ENCODE measurements around the gene IPMK.
A peak's percentile ranks its signal among the peaks of the same experiment; 100 is the strongest.

Gene IPMK

DNA sequence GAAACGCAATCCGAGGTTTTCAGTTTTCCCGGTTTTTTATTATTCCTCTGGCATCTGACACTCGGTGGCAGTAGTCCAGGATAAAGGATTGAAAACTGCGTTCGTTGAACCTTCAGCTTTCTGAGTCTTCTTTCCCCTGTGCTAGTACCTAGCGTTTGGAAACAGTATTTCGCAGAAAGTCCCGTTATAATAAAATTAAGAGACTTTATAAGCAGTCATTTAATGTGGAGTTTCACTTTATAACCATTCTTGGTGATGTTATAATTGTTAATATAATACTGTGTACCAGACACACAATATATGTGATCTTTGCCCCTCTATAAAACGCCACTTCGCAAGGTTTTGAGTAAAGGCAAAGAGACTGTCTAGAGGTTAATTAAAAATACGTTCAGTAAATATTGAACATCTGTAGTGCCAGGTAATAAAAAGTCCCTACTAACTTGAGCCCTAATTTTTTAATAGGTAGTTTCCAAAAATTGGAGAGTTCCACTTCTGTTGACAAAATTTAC lies 2.1 kb upstream of the IPMK start:
- ChIA-PET POLR2A (no interaction called here), CTCF (interaction anchor here (1.1 to 2.5 kb wide), 6 partner anchors 7 to 116 kb away, joined by 3 to 8 read pairs (median 4); partner anchors contain the start of gene TFAM)
- TF ChIP-seq, protein P1, sequence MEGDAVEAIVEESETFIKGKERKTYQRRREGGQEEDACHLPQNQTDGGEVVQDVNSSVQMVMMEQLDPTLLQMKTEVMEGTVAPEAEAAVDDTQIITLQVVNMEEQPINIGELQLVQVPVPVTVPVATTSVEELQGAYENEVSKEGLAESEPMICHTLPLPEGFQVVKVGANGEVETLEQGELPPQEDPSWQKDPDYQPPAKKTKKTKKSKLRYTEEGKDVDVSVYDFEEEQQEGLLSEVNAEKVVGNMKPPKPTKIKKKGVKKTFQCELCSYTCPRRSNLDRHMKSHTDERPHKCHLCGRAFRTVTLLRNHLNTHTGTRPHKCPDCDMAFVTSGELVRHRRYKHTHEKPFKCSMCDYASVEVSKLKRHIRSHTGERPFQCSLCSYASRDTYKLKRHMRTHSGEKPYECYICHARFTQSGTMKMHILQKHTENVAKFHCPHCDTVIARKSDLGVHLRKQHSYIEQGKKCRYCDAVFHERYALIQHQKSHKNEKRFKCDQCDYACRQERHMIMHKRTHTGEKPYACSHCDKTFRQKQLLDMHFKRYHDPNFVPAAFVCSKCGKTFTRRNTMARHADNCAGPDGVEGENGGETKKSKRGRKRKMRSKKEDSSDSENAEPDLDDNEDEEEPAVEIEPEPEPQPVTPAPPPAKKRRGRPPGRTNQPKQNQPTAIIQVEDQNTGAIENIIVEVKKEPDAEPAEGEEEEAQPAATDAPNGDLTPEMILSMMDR (IDR thresholded peaks at IDR 0.05; ENCODE audit: control extremely low read depth, extremely low read depth, low read depth, missing control alignments): no peak
- DNase-seq (ENCODE audit: extremely low spot score): no peak

DNA sequence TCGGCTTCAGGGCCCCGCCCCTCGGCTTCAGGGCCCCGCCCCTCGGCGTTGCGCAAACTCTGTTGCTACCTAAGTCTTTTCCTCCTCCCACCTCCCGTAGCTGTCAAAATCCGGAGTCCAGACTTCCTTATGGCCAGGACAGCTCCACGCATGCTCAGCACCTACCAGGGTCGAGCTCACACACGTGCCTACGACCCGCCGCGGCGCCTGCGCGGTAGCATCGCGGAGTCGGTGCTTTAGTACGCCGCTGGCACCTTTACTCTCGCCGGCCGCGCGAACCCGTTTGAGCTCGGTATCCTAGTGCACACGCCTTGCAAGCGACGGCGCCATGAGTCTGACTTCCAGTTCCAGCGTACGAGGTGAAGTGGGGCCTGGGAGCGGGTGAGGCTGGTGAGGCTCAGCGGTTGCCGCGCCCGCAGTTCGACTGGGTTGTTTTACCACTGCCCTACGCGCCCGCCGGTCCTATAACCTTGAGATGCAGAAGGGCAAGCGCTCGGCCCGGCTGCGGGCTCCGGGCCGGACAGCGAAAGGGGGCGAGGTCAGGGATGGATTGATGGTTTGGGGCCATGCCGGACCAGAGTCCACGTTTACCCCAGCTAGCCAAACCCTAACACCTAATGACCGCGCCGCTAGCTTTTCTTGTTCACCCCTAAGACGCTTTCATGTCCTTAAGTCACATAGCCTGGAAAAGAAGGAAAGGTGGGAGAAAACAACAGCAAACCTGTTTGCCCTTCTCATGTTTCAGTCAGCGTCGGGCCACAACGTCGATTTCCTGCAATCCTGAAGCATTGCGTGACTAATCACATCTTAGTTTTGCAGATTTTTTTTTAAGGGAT lies 1.5 kb upstream of the IPMK start, which contains the start of gene CISD1:
CISD1 (plus strand) TSS at position 217 of the 836 bp plus-strand sequence; CDS start at position 329, 112 bp downstream.
- peak; percentile 97 for DNase-seq (ENCODE audit: extremely low spot score)
- CTCF ChIA-PET: interaction anchor here (1.1 to 2.5 kb wide), 9 partner anchors 8 to 117 kb away, joined by 3 to 8 read pairs (median 4); partner anchors contain the start of gene TFAM
- TF ChIP-seq, protein P1 (IDR thresholded peaks at IDR 0.05; ENCODE audit: control extremely low read depth, extremely low read depth, low read depth, missing control alignments): no peak
- POLR2A ChIA-PET: no interaction called here

DNA sequence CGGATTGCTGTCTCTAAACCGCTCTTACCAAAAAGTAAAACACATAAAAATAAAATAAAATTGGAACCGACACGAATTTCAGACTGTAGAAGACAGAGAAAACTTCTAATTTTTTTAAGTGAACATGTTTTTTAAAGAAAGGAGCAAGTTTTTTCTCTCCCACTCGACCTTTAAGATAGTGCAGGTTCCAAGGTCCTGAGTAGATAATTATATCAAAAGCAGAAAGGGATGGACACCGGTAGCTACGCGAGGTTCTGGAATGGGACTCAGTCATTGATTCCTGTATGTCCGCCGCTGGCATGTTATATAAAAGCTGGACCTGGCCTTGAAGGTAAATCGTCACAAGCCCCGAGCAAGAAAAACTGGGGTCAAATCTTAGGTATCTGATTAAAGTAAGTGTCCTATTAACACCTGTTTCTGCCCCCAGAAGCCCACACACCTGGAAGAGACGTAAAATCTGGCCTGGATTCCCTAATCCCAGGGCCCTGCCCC lies 806 bp upstream of the IPMK start:
- ChIA-PET CTCF (interaction anchor here (1.1 to 2.5 kb wide), 9 partner anchors 9 to 117 kb away, joined by 3 to 8 read pairs (median 4); partner anchors contain the start of gene TFAM), POLR2A (interaction anchor here (0.6 kb wide), 1 partner anchor 9 kb away, joined by 4 read pairs; no protein-coding TSS in a partner anchor)
- TF ChIP-seq, protein P1 (IDR thresholded peaks at IDR 0.05; ENCODE audit: control extremely low read depth, extremely low read depth, low read depth, missing control alignments): no peak
- DNase-seq (ENCODE audit: extremely low spot score): no peak

DNA sequence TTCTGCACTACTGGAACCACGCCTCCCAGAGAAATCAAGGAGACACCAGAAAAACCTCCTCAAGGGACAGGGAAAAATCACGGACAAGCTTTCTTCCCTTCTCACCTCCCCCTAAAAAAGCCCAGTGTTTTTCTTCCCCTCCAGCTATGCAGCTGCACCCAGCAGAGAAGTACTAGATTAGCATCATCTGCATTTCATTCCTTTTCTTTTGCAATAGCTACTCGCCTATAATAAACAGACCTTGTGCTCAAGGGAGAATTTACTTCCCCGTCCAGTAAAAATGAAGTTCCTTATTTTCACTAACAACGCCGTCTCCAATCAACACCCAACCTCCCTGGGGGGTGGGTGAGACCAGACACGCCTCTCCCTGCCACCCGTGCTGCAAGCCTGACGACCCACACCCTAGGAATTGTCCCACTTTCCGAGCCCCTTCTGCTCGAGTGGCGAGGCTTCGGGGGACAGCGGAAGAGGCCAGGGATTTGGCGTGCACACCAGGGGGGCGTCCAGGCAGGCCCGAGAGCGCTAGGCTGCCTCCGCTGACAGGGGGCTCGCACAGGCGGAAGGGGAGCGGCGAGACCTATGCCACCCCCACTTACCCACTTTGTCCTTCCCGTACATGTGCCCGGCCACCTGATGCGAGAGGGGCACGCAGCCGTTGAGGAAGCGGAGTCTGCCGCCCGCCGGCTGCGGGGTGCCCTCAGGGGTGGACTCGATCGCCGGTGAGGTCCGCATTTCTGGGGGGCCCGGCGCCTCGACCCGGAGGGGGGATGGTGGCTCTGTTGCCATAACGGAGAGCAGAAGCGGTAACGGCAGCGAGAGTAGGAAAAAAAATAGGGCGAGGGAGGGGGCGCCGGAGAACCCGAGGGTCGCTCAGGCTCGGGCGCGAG lies 625 bp downstream of the IPMK start:
- ChIA-PET CTCF (interaction anchor here (0.8 kb wide), 1 partner anchor 90 kb away, joined by 3 read pairs; no protein-coding TSS in a partner anchor), POLR2A (no interaction called here)
- TF ChIP-seq, protein P1 (IDR thresholded peaks at IDR 0.05; ENCODE audit: control extremely low read depth, extremely low read depth, low read depth, missing control alignments): no peak
- peak; percentile 27 for DNase-seq (ENCODE audit: extremely low spot score)

DNA sequence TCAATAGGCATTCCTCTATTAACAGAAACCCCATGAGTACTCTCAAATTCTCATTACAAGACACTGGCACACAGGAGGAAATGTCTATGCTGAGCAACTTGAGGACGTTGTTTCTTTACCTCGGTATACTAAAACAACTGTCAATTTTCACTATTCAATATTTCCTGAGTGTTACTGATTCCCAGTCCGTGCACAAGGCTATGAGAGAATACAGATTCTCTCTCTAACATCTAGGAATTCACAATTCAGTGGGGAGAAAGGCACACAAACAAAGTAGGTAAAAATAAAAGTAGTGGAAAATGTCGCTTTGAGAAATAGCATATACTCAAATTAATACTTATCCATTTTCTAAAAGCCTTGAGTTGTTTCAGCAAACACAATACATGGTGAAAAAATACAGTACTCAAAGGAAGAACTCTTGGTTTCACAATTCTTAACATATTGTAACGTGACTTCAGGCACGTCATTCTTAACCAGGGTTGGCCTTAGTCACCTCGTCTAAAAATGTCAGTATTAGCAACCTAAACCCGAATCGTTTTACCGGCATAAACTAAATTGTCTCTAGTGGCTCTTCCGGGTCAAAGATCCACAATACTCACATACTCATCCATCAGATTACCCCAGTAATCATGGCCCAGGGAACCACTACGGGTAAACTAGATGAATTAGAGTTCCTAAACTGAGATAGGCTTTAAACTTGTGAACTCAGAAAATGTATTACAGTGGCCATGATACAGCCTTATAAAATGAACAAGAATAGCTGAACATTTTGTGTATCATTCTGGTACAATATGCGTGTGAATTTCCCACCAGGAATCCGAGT lies 1.5 kb downstream of the IPMK start:
- DNase-seq (ENCODE audit: extremely low spot score): peak; percentile 21

More for the DNA sequence above, 1.5 kb downstream of the IPMK start:
- CTCF ChIA-PET: no interaction called here
- TF ChIP-seq, protein P1 (IDR thresholded peaks at IDR 0.05; ENCODE audit: control extremely low read depth, extremely low read depth, low read depth, missing control alignments): no peak
- POLR2A ChIA-PET: no interaction called here
